MV-4-11 (cell line): ENCODE data around the gene HOXB2.

ENCODE experiments used
- DNase-seq: peaks from one replicate; lab custom pipeline; 2025; lab: John Stamatoyannopoulos, UW

The HOXB2 gene

DNA sequence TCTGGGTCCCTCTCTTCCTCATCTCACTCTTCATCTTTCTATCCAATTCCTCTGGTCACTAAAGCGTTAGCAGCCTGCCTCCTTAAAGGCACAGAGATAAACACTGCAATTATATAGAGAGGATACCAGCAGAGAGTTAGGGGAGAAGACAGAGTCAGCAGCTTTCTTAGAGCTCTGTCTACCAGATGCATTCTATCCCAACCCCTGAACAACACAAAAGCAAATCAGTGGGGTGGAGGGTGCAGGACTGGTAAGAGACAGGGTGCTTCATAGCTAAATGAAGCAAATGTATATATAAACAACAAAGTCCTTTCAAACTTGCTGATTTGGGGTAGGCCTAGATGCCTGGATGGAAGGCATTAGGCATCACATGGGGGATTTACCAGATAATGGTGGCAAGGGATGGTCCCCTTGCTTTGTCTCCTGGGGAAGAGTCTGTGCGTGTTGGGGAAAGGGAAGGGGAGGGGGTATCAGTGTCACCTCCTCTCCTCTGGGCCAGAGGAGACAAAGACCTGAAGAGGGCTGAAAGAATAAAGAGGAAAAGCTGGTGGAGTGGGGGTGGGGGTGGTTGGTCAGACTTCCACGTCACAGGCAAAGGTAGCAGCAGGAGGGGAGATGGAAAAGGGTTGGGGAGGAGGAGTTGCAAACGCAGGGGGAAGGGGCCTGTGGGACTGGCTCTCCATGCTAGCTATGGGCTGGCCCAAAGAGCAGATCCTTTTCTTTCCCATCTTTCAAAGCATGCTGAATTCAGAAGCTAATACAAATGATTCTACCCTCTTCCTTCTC, 21.2 kb upstream of the HOXB2 start:
- no peak for DNase-seq

DNA sequence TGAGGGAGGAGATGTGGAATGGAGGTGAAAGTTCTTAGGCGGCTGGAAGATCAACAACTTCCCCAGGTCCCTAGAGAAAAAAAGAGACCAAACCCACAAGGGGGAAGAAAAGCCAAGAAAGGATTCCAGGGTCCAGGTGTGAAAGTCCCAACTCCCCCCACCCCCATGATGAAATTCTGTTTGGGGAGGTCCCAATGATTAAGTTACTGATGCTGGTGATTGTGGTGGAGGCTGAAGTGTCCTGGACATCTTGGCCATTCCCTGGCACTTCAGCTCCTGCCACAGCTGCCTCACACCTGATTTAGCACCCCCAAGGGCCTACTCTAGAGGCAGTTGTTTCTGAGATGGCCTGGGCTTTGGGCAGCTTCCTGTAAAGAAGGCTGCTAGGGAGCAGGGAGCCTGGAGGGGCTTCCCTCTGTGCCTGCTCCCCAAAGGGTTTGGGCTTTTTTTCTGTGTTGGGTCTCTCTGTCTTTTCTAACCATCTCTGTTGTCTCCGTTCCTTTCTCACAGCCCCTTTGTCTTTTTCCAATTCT, 20.2 kb upstream of the HOXB2 start:
- no peak for DNase-seq

DNA sequence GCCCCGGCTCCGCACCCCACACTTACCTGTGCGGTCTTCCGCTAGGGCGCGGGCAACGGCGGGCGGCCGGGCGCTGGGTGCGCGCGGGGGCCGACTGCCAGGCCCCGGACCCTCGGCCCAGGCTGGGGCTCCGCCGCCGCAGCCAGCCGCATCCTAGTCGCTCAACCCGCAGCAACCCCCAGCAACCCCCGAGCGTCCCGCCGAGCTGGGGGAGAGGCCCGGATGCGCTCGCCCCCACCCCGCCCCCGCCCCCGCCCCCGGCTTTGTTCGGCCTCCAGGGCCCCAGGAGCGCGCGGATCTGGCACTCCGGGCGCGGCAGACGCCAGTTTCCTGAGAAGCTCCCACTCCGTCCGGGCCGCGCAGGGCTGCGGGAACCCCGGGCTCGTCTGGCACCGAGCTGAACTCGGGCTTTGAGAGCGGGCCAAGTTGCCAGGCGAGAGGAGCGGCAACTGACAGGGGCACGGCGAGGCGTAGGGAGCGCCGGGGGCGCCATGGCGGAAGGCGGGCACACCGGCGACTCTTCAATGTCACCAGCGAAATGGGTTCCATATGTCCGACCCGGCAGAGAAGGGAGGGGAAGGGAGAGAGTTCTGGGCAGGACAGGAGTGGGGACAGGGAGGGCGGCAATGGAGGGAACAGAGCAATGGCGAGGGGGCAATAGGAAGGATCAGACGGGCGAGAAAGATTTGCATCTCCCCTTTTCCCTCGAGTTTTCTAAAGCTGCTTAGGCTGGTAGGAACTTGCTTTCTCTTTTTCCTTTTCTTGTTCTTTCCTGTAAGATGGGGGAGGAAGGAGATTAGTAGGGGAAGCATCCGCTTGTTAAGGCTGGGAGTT, 19.5 kb upstream of the HOXB2 start:
- DNase-seq = no peak

- no peak for DNase-seq
Measured at GRCh38 chr17:48563867-48564187, 18.9 kb upstream of the HOXB2 start.

GRCh38 chr17:48563385-48563838, 18.5 kb upstream of the HOXB2 start:
- DNase-seq = no peak

DNA sequence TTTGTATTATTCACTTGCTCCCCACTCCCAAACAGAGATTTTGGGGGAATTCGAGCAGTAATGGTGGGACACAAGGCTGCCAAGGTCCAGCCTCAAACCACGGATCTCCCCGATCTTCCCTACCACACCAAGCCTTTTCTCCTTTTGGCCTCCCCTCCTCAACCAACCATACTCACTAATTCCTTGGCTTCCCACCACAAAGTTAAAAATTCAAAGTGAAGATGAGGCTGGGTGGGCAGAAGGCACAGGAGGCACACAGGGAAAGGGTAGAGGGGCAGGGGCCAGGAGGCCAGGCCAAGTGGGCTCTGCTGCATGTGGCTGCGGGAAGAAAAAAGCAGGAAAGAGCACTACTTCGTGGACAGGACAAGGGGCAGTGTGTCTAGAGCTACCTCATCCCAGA, 18.0 kb upstream of the HOXB2 start:
- DNase-seq = no peak

DNA sequence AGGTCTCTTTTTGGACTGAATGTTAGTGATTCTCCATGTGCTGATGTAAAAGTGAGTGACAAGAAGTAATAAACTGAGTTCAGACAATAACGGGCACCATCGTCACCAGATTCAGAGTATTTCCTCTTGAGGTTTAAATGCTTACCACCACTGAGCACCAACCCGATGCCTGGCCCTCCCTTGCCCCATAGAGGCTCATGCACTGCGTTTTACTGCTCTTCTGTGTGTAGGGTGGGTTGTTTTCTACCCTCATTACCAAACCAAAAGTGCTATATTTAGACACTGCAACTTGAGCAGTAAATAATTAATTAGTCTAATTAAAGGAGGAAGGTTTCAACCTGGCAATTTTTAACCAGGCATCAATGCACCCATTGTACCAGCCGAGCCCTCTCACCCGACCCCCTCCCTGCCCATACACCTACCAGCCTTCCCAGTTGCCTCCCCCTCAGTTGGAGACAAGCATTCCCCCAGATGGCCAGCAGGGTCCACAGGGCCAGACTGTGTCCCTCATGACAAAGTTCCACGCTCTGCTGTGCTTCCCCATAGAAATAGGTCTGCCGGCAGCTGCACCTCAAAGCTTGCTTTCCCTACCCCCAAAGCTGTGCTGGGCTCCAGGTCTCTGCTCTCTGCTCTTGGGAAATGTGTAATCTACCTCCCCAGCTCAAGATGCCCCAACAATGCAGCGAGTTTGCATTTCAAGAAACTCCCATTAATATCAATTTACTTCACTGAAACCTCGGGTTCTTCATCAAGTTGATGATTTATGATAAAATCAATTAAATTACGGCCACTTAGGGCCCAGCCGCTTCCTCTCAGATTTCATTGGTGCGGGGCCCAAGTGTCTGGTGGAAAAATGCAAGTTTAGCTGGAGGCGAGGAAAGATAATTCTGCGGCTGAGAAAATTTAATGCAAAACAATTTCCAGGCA, 17.2 kb upstream of the HOXB2 start:
- no peak for DNase-seq

- DNase-seq = no peak
Measured at GRCh38 chr17:48559840-48560817, 15.2 kb upstream of the HOXB2 start.

DNA sequence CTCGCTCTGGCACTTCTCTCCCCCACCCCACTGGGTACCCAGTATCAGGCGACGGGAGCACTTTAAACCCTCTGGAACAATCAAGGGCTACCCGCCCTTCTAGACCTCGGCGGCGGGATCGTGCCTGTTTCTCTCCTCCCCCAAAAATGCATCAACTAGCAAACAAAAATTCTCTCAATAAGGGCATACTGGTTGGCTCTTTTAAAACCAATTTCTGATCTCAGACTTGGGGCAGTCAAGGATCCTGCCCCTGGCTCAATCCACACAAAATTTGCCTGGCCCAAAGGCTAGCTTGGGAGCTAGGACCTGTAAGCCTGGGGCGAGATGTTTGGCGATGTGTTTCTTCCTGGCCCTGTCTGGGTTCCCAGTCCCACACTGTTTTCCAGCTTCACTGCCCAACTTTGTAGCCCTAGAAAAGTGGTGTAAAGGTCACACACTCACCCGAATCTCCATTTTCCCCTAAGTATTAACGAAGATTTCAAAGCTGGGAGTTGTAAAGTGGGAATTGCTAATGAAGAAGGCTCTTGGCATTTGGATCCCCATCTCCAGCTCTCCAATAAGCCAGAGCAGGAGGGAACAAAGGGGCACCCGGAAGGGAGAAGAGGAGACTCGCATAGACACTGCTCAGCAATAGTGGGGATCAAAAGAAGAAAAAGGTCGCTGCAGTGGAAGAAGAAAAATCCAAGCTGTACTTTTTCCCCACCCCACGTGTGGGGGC, 14.4 kb upstream of the HOXB2 start:
- DNase-seq = no peak

GRCh38 chr17:48558831-48559121, 13.9 kb upstream of the HOXB2 start:
- no peak for DNase-seq

GRCh38 chr17:48558057-48558830, 13.3 kb upstream of the HOXB2 start:
- no peak for DNase-seq

DNA sequence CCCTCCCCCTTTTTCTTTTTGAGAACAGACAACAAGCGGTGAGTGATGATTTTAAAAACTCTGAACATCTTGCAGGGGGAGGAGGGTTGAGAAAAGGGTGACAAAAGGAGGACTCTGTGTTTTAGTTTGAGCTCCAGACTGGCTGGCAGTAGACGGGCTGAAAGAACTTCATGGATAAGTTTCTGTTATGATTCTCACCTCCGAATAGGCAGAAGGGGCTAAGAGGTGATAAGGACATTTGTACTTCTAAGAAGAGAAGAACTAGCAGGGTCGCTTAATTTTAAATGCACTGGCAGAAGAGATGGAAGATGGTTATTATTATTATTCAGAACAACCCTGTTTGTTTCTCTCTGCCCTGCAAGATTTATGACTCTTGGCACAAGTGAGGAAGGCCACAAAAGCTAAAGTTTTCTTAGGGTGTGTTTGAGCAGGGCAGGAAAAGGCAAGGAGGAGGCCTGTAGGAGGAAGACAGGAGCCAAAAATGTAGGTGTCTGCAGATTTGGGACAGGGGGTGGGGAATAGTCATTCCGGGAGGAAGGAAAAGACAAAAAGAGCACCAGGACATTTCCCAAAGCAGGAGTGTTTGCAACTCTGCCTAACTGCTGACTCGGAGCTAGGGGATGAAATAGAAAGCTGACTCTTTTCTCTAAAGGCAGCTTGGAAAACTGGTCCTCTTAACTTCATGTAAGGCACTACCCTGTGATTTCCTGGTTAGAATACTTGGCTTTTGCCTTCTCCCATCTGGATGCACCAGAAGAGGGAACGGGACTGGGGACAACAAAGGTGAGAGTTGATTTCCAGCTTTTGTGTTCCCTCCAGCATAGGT, 11.9 kb upstream of the HOXB2 start:
- DNase-seq = no peak

GRCh38 chr17:48556229-48556575, 11.3 kb upstream of the HOXB2 start:
- no peak for DNase-seq

GRCh38 chr17:48555258-48556228, 10.6 kb upstream of the HOXB2 start:
- peak; percentile 86 for DNase-seq

GRCh38 chr17:48554412-48555257, 9.7 kb upstream of the HOXB2 start:
- DNase-seq = no peak

- DNase-seq = no peak
Measured at GRCh38 chr17:48553826-48554225, 8.9 kb upstream of the HOXB2 start.

DNA sequence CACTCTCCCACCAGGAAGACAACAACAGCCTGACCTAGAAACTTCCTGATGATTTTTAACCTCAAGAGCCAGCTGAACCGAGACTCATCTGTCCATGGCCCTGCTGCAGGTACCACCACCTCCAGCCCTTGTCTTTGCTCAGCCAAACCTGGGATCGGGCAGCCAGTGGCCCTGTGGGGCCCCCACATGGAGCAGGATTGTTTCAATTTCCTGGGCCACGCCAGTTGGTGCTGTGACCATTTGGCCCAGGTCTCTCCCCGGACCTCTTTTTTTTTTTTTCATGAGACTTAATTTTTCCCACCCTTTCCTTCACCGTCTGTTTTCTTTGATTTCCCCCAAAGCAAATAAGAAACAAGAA, 8.3 kb upstream of the HOXB2 start:
- DNase-seq = no peak
